Measurements from ENCODE around the gene VPS4A.
A peak's percentile ranks its signal among the peaks of the same experiment; 100 is the strongest.

Gene VPS4A

GRCh38 chr16:69307856-69308255 lies 3.3 kb upstream of the VPS4A start:
- no peak for DNase-seq

- no peak for DNase-seq
These were observed 1.8 kb upstream of the VPS4A start for GRCh38 chr16:69309316-69309715.

- DNase-seq, result no peak
These were observed 610 bp downstream of the VPS4A start for GRCh38 chr16:69311533-69312387.

GRCh38 chr16:69313469-69313868 lies 2.3 kb downstream of the VPS4A start:
- no peak for DNase-seq

GRCh38 chr16:69314534-69314933 lies 3.4 kb downstream of the VPS4A start:
- no peak for DNase-seq

- no peak for DNase-seq
These were observed 4.5 kb downstream of the VPS4A start for GRCh38 chr16:69315486-69316311.

- no peak for DNase-seq
These were observed 5.5 kb downstream of the VPS4A start for GRCh38 chr16:69316595-69317034.

- DNase-seq, result no peak
These were observed 7.2 kb downstream of the VPS4A start for GRCh38 chr16:69318177-69318910.

- no peak for DNase-seq
These were observed 7.8 kb downstream of the VPS4A start for GRCh38 chr16:69318911-69319289.

GRCh38 chr16:69319381-69319780 lies 8.2 kb downstream of the VPS4A start:
- DNase-seq, result no peak

- no peak for DNase-seq
These were observed 8.9 kb downstream of the VPS4A start for GRCh38 chr16:69319826-69320739.

- DNase-seq, result no peak
These were observed 9.6 kb downstream of the VPS4A start for GRCh38 chr16:69320740-69321073.

- no peak for DNase-seq
These were observed 9.9 kb downstream of the VPS4A start for GRCh38 chr16:69321080-69321479.

GRCh38 chr16:69322343-69322742 lies 11.2 kb downstream of the VPS4A start:
- peak; percentile 8 for DNase-seq

- DNase-seq, result peak; percentile 13
These were observed 12.3 kb downstream of the VPS4A start for GRCh38 chr16:69323415-69323814.

- DNase-seq, result peak; percentile 17
These were observed 12.9 kb downstream of the VPS4A start for GRCh38 chr16:69324013-69324531.

- peak; percentile 14 for DNase-seq
These were observed 13.6 kb downstream of the VPS4A start for GRCh38 chr16:69324585-69325253.

GRCh38 chr16:69325784-69326171 lies 14.6 kb downstream of the VPS4A start:
- DNase-seq, result peak; percentile 16

GRCh38 chr16:69326172-69326873 lies 15.2 kb downstream of the VPS4A start:
- peak; percentile 13 for DNase-seq

- peak; percentile 11 for DNase-seq
These were observed 16.6 kb downstream of the VPS4A start for GRCh38 chr16:69327585-69328310.

Measured in activated T-cell treated with anti-CD3 and anti-CD28 coated beads, Interleukin-2, amount 50 U/mL, for 1 hour (primary cell).